GM12873 (cell line): ENCODE data around the gene TM4SF20.
A peak's percentile ranks its signal among the peaks of the same experiment; 100 is the strongest.

Source experiments
- CTCF ChIP-seq: IDR thresholded peaks from 2 replicates; pipeline ENCODE4 v1.5.1; 2012; ENCODE audit warnings: low read depth, mild to moderate bottlenecking, moderate library complexity, low read length, control low read depth; ENCODE audit not compliant: insufficient read depth; ENCODE audit errors: missing control alignments

The TM4SF20 gene

GRCh38 chr2:227339098-227339599 lies 40.0 kb downstream of the TM4SF20 start:
- no peak for TF ChIP-seq CTCF

- no peak for TF ChIP-seq CTCF
These were observed 41.7 kb downstream of the TM4SF20 start for GRCh38 chr2:227337442-227337841.

GRCh38 chr2:227335713-227336112 lies 43.4 kb downstream of the TM4SF20 start:
- TF ChIP-seq CTCF, result no peak

- TF ChIP-seq CTCF, result no peak
These were observed 52.3 kb downstream of the TM4SF20 start for GRCh38 chr2:227326783-227327182.

- no peak for TF ChIP-seq CTCF
These were observed 53.3 kb downstream of the TM4SF20 start for GRCh38 chr2:227325839-227326195.

GRCh38 chr2:227324995-227325838 lies 53.9 kb downstream of the TM4SF20 start, which contains the start of gene MFF:
Gene MFF, plus strand, starts transcription at chr2:227325251. Its CDS starts 5,415 bp downstream, at chr2:227330666.
- peak; percentile 45 for TF ChIP-seq CTCF

- no peak for TF ChIP-seq CTCF
These were observed 54.5 kb downstream of the TM4SF20 start for GRCh38 chr2:227324642-227324994.
